ENCODE measurements around the gene HOXB13.
A peak's percentile ranks its signal among the peaks of the same experiment; 100 is the strongest.
"Not testable (repeated sequence)": the region's sequence is repeated elsewhere in the genome, so short reads cannot be mapped to it uniquely, and the experiment has no call there.

The HOXB13 gene

GRCh38 chr17:48726114-48726915, 2.2 kb downstream of the HOXB13 start:
- no peak for DNase-seq

- no peak for DNase-seq
Observed at GRCh38 chr17:48725288-48726064, 3.1 kb downstream of the HOXB13 start.

DNA sequence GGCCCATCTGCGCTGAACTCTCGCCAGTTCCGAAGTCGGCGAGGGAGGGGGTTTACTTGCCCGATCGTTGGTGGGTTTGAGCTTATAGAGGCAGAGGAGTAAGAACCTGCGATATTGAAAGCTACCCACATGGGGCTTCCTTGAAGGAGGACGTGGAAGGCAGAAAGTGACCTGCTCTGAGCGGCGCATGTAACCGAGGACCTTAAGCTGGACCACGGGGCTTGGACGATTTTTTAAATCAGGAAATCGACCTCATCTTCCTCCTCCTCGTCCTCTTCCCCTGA, 3.6 kb downstream of the HOXB13 start:
- no peak for DNase-seq

DNA sequence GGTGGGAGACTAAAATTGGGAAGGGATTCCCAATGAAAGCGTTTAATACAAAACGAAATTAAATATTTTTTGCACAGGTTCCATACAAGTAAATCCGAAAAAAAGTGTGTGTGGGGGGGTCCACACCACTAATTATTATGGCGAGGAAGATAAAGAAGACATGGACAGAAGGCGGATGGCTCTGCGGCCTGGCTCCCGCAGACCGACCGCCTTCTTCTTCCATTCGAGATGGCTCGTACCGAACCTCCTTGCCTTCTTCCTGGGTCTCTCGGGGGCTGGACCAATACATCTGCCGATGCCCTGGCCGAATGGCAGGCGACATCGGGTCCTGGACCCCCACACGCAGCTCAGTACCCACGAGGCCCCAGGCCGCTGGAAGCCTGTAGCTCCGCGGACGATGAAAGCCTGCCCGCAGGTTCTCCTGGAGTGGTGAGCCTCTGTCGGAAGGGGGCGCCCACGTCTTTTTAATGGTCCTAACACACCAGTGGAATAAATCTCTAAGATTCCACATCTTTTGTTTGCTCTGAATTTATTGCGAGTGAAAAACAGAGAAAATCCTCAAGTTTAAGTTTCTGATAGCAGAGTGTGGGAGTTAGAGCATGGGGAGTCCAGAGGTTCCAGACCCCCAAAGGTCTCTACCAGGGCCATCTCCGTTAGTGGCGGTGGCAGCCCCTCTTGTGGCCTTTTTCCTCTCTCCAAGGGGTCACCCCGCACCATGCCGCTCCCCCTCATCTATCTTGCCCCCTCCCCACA, 4.1 kb downstream of the HOXB13 start:
- DNase-seq, result peak; percentile 13

- DNase-seq, result no peak
Observed at GRCh38 chr17:48723423-48724250, 4.9 kb downstream of the HOXB13 start.

GRCh38 chr17:48722915-48723422, 5.6 kb downstream of the HOXB13 start, which contains the start of gene PRAC2:
PRAC2 (plus strand) TSS chr17:48723185; CDS start chr17:48724411, 1,226 bp downstream.
- no peak for DNase-seq

- no peak for DNase-seq
Observed at GRCh38 chr17:48722201-48722907, 6.2 kb downstream of the HOXB13 start, which contains the start of gene PRAC1. PRAC1 (minus strand) TSS chr17:48722518; CDS start chr17:48722392, 126 bp downstream.

DNA sequence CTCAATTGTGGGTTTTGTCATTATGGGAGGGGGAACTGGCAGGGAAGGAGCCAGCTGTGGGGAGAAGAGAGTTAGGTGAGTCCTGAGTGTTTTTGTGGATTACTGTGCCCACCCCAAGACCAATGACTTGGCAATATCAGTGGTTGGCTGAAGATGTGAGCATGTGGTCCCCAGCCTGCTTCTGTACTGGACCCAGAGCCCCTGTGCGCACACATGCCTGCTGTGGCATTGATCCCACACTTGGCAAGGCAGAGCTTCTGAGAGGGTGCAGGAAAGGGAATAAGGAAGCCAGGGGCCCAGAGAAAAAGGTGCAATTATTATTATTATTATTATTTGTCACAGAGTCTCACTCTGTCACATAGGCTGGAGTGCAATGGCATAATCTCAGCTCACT, 7.5 kb downstream of the HOXB13 start:
- no peak for DNase-seq

DNA sequence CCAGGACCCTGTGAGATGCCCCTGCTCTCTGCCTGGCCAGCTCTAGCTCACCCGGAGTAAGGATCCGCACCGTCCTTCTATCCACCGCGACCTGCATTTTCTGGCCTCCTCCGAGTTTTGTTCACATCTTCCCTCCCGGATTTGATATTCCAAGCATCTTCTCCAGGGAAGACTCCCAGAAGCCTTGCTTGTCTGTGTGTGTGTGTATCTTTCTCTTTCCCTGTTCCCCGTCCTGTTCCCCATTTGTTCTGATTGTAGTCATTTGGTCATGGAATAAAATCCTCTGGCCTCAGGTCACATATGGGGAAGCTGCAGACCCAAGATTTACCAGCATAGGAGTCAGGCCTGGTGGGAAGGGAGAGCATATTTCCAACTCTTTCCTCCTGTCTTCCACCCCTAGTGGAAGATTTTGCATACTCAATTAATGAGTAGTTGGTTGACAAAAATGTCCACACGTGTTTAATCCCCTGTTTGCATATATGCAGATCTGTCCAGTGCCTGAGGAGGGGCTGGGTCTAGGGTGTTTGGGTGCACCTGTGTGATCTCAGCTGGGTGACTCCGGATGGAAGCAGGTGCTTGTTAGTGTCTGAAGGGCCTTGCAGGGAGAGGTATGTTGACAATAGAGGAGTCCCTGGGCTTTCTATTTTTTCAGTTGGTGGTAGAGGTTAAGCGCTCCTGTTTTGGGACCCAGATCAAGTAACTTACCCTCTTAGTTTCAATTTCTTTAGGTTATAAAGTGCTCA, 8.1 kb downstream of the HOXB13 start:
- DNase-seq, result no peak

DNA sequence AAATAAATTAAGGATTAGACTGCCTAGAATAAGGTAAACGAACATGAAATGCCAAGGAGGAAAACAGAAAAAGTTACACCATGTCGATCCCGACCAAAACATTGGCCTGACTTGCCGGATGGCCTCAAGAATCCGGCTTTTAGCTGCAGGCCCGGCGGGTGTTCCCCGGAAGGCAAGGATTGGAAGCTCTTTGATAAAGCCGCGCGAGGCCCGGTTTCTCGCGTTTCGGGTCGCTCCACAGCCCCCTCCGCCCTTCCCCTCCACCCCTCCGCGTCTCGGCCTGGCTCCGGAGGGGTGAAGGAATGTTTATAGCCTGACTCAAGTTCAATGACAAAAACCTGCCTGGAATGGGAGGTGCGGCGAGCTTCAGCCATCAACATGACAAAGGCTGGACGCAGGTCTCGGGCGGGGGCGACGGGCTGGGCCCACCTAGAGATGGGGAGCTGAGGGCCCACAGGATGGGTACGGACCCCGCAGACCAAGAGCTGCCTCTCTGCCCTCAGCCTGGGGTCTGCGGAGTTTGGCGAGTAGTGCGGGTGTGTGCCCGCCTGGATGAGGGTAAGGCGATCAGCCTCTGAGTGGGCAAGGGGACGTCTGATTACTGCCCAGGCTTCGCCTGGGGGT, 8.8 kb downstream of the HOXB13 start:
- DNase-seq, result no peak

DNA sequence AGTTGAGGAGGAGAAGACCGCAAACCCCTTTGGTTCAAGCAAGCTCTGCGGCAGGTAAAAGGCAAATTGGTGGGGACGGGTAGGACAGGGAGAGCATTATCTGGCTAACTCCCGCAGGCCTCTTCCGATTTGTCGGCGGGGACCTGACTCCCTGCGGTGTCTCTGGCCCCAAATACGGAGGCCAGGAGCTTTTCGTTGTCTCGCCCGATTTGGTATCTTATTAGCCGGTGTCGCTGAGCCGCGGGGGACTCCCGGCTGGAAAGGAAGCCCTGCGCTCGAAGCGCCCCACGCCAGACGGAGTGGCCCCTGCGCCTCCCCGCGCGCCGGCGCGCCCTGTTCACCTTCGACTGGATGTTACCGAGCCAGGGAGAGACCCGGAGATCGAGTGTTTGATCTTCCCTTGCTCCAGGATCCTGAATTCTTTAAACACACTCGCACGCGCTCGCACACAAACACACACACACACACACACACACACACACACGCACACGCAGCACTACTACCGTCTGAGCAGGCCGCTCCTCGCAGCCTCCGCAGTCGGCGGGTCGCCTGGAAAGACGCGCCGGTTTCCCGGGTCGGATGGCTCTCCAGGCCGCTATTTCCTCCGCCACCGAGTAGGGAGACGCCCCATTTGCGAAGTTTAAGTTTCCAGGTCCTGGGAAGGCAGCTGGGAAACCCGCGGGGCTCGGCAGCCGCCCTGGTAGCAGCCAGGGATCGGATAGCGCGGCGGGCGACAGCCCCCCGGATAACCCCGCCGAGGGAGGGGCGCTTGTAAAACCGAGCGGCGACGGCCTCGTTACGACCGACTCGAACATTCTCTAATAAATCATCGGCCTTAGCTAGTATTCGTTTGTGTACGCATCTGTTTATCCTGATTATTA, 9.5 kb downstream of the HOXB13 start:
- DNase-seq, result no peak

- no peak for DNase-seq
Observed at GRCh38 chr17:48718227-48718760, 10.3 kb downstream of the HOXB13 start.

- no peak for DNase-seq
Observed at GRCh38 chr17:48717367-48718226, 11.0 kb downstream of the HOXB13 start.

- not testable (repeated sequence) for DNase-seq
Observed at GRCh38 chr17:48716549-48716948, 12.0 kb downstream of the HOXB13 start.

DNA sequence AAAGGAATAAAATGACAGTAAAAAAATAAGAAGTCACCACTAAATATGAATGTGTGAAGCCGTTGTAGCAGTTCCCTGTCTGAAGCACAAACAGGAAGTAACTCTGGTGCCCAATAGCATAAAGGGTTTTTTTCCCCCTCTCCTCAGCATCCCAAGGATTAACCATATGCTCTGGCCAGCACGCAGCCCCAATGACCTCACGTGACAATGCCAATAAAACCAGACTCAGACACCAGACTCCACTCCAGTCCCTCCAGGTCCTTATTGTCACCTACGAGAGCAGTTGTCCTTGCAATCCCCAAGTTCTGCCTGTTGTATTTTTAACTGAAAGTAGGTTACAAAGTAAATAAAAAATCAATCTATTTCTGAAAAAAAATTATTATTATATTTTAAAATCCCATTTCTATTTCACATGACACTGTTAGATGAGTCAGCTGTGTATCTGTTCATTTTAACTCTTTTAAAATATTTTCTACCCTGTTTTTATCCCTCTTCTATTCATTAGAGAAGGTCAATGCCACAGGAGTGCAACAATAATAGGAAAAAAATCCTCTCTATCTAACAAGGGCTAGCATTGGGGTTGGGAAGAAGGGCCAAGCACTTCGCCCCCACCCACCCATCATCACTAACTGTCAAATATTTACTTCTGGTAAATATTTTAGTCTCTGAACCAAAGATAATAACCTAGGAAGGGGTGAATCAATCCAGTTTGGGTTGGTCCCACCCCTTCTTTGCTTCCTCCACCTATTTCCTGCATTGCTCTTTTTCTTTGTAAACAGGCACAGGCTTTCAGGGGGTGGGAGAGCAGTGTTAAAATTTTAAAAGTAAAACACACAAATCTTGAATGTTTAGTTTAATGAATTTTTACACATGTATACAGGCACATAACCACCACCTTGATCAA, 12.8 kb downstream of the HOXB13 start:
- no peak for DNase-seq

GRCh38 chr17:48711128-48711527, 17.4 kb downstream of the HOXB13 start:
- DNase-seq, result no peak

Data from DMS 273 treated with DMSO at 0.1 percent for 48 hours (cell line).